ENCODE measurements around the gene GP9. TPM values are rescaled to one million over a fixed set of nuclear protein-coding genes. Genes with fewer than 3 reads are reported as not detected.

GP9 gene
- total and polyA plus RNA-seq, 9 of the 15 experiments (the other 6 are each of a cell fraction or from before 2014, with no cell fraction given), result not detected

GRCh38 chr3:129059311-129059958 lies 1.1 kb upstream of the GP9 start (continued):
- TF ChIP-seq UBTF (IDR thresholded peaks at IDR 0.05; ENCODE audit: borderline replicate concordance in 1 of 2, low read depth in 2 of 2, low read length in 2 of 2) (no peak), SMARCB1 (IDR thresholded peaks at IDR 0.05; ENCODE audit: insufficient read length, low read depth) (no peak)
- TF ChIP-seq, protein P1, sequence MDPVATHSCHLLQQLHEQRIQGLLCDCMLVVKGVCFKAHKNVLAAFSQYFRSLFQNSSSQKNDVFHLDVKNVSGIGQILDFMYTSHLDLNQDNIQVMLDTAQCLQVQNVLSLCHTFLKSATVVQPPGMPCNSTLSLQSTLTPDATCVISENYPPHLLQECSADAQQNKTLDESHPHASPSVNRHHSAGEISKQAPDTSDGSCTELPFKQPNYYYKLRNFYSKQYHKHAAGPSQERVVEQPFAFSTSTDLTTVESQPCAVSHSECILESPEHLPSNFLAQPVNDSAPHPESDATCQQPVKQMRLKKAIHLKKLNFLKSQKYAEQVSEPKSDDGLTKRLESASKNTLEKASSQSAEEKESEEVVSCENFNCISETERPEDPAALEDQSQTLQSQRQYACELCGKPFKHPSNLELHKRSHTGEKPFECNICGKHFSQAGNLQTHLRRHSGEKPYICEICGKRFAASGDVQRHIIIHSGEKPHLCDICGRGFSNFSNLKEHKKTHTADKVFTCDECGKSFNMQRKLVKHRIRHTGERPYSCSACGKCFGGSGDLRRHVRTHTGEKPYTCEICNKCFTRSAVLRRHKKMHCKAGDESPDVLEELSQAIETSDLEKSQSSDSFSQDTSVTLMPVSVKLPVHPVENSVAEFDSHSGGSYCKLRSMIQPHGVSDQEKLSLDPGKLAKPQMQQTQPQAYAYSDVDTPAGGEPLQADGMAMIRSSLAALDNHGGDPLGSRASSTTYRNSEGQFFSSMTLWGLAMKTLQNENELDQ (CRISPR knock-in tag; IDR thresholded peaks at IDR 0.05; ENCODE audit: borderline replicate concordance), result no peak
